Measurements from ENCODE around the gene MYRF.
A peak's percentile ranks its signal among the peaks of the same experiment; 100 is the strongest.

The MYRF gene

GRCh38 chr11:61728940-61729219 is 23.6 kb upstream of the MYRF start:
- no peaks in the 10 kb centered on the region for H3K36me3 Mint-ChIP-seq (ENCODE audit: low read depth)
- no peaks in the 10 kb centered on the region for H3K27me3 Mint-ChIP-seq
- DNase-seq = peak; percentile 8
- no peak overlapping the region for H3K27ac Mint-ChIP-seq
- H3K4me3 Mint-ChIP-seq = no peak overlapping the region
- ATAC-seq = no peak
- peaks cover 2% of the 10 kb centered on the region for H3K4me1 Mint-ChIP-seq
- H3K9me3 Mint-ChIP-seq = no peaks in the 10 kb centered on the region

- Mint-ChIP-seq H3K4me3 (no peak overlapping the region), H3K36me3 (ENCODE audit: low read depth) (no peaks in the 10 kb centered on the region), H3K4me1 (peaks cover 2% of the 10 kb centered on the region), H3K9me3 (no peaks in the 10 kb centered on the region), H3K27ac (no peak overlapping the region), H3K27me3 (no peaks in the 10 kb centered on the region)
- no peak for DNase-seq
- no peak for ATAC-seq
Observed at GRCh38 chr11:61730240-61730994, 22.0 kb upstream of the MYRF start.

- no peak overlapping the region for H3K27ac Mint-ChIP-seq
- H3K9me3 Mint-ChIP-seq = no peaks in the 10 kb centered on the region
- DNase-seq = no peak
- H3K4me1 Mint-ChIP-seq = peaks cover 2% of the 10 kb centered on the region
- no peak for ATAC-seq
- no peaks in the 10 kb centered on the region for H3K36me3 Mint-ChIP-seq (ENCODE audit: low read depth)
- H3K4me3 Mint-ChIP-seq = no peak overlapping the region
- no peaks in the 10 kb centered on the region for H3K27me3 Mint-ChIP-seq
Observed at GRCh38 chr11:61731211-61731951, 21.1 kb upstream of the MYRF start.

- H3K9me3 Mint-ChIP-seq = no peaks in the 10 kb centered on the region
- no peak for ATAC-seq
Observed at GRCh38 chr11:61731952-61732675, 20.3 kb upstream of the MYRF start.

GRCh38 chr11:61732705-61733104 is 19.7 kb upstream of the MYRF start:
- H3K27ac Mint-ChIP-seq = no peak overlapping the region
- H3K9me3 Mint-ChIP-seq = no peaks in the 10 kb centered on the region
- H3K4me3 Mint-ChIP-seq = no peak overlapping the region
- H3K4me1 Mint-ChIP-seq = peaks cover 2% of the 10 kb centered on the region
- DNase-seq (no peak), ATAC-seq (no peak)
- H3K27me3 Mint-ChIP-seq = no peaks in the 10 kb centered on the region
- no peaks in the 10 kb centered on the region for H3K36me3 Mint-ChIP-seq (ENCODE audit: low read depth)

More at GRCh38 chr11:61731952-61732675, 20.3 kb upstream of the MYRF start:
- no peak for DNase-seq
- H3K27me3 Mint-ChIP-seq = no peaks in the 10 kb centered on the region
- H3K4me3 Mint-ChIP-seq = no peak overlapping the region
- no peaks in the 10 kb centered on the region for H3K36me3 Mint-ChIP-seq (ENCODE audit: low read depth)
- peaks cover 2% of the 10 kb centered on the region for H3K4me1 Mint-ChIP-seq
- no peak overlapping the region for H3K27ac Mint-ChIP-seq

GRCh38 chr11:61733120-61733978 is 19.1 kb upstream of the MYRF start:
- no peaks in the 10 kb centered on the region for H3K9me3 Mint-ChIP-seq
- no peak overlapping the region for H3K27ac Mint-ChIP-seq
- peaks cover 2% of the 10 kb centered on the region for H3K4me1 Mint-ChIP-seq
- H3K4me3 Mint-ChIP-seq = no peak overlapping the region
- H3K27me3 Mint-ChIP-seq = no peaks in the 10 kb centered on the region
- ATAC-seq (peak; percentile 82), DNase-seq (peak; percentile 83)
- H3K36me3 Mint-ChIP-seq (ENCODE audit: low read depth) = no peaks in the 10 kb centered on the region

GRCh38 chr11:61734767-61735166 is 17.7 kb upstream of the MYRF start:
- no peaks in the 10 kb centered on the region for H3K36me3 Mint-ChIP-seq (ENCODE audit: low read depth)
- H3K4me3 Mint-ChIP-seq = no peak overlapping the region
- no peaks in the 10 kb centered on the region for H3K27me3 Mint-ChIP-seq
- H3K4me1 Mint-ChIP-seq = peaks cover 2% of the 10 kb centered on the region
- no peak for DNase-seq
- H3K27ac Mint-ChIP-seq = no peak overlapping the region
- H3K9me3 Mint-ChIP-seq = no peaks in the 10 kb centered on the region
- no peak for ATAC-seq

GRCh38 chr11:61735391-61735790 is 17.0 kb upstream of the MYRF start:
- Mint-ChIP-seq H3K9me3 (no peaks in the 10 kb centered on the region), H3K27ac (no peak overlapping the region), H3K4me1 (peaks cover 2% of the 10 kb centered on the region), H3K27me3 (no peaks in the 10 kb centered on the region), H3K4me3 (no peak overlapping the region), H3K36me3 (ENCODE audit: low read depth) (no peaks in the 10 kb centered on the region)
- no peak for ATAC-seq
- DNase-seq = no peak

GRCh38 chr11:61736310-61736709 is 16.1 kb upstream of the MYRF start:
- no peak overlapping the region for H3K27ac Mint-ChIP-seq
- H3K36me3 Mint-ChIP-seq (ENCODE audit: low read depth) = no peaks in the 10 kb centered on the region
- DNase-seq = no peak
- no peaks in the 10 kb centered on the region for H3K27me3 Mint-ChIP-seq
- peaks cover 2% of the 10 kb centered on the region for H3K4me1 Mint-ChIP-seq
- ATAC-seq = no peak
- no peak overlapping the region for H3K4me3 Mint-ChIP-seq
- H3K9me3 Mint-ChIP-seq = no peaks in the 10 kb centered on the region

- DNase-seq (no peak), ATAC-seq (no peak)
- no peaks in the 10 kb centered on the region for H3K36me3 Mint-ChIP-seq (ENCODE audit: low read depth)
- no peaks in the 10 kb centered on the region for H3K9me3 Mint-ChIP-seq
- H3K27me3 Mint-ChIP-seq = no peaks in the 10 kb centered on the region
- H3K27ac Mint-ChIP-seq = no peak overlapping the region
- no peak overlapping the region for H3K4me3 Mint-ChIP-seq
- H3K4me1 Mint-ChIP-seq = peaks cover 2% of the 10 kb centered on the region
Observed at GRCh38 chr11:61737131-61737530, 15.3 kb upstream of the MYRF start.

- Mint-ChIP-seq H3K36me3 (ENCODE audit: low read depth) (no peaks in the 10 kb centered on the region), H3K27me3 (no peaks in the 10 kb centered on the region), H3K9me3 (no peaks in the 10 kb centered on the region), H3K4me3 (no peak overlapping the region), H3K27ac (no peak overlapping the region), H3K4me1 (peaks cover 2% of the 10 kb centered on the region)
- no peak for DNase-seq
- ATAC-seq = no peak
Observed at GRCh38 chr11:61737636-61738386, 14.6 kb upstream of the MYRF start.

GRCh38 chr11:61738776-61739175 is 13.7 kb upstream of the MYRF start:
- ATAC-seq (no peak), DNase-seq (no peak)
- H3K36me3 Mint-ChIP-seq (ENCODE audit: low read depth) = no peaks in the 10 kb centered on the region
- H3K4me3 Mint-ChIP-seq = no peak overlapping the region
- no peaks in the 10 kb centered on the region for H3K27me3 Mint-ChIP-seq
- no peaks in the 10 kb centered on the region for H3K9me3 Mint-ChIP-seq
- no peak overlapping the region for H3K27ac Mint-ChIP-seq
- H3K4me1 Mint-ChIP-seq = no peaks in the 10 kb centered on the region

GRCh38 chr11:61739413-61739812 is 13.0 kb upstream of the MYRF start:
- DNase-seq (no peak), ATAC-seq (no peak)
- Mint-ChIP-seq H3K4me1 (no peaks in the 10 kb centered on the region), H3K9me3 (no peaks in the 10 kb centered on the region), H3K27ac (no peak overlapping the region), H3K36me3 (ENCODE audit: low read depth) (no peaks in the 10 kb centered on the region), H3K27me3 (no peaks in the 10 kb centered on the region), H3K4me3 (no peak overlapping the region)

GRCh38 chr11:61739966-61740365 is 12.5 kb upstream of the MYRF start:
- Mint-ChIP-seq H3K4me1 (no peaks in the 10 kb centered on the region), H3K9me3 (no peaks in the 10 kb centered on the region), H3K36me3 (ENCODE audit: low read depth) (no peaks in the 10 kb centered on the region), H3K4me3 (no peak overlapping the region), H3K27me3 (no peaks in the 10 kb centered on the region), H3K27ac (no peak overlapping the region)
- ATAC-seq (no peak), DNase-seq (no peak)

Data from activated naive CD8-positive, alpha-beta T cell treated with anti-CD3 and anti-CD28 coated beads, Interleukin-2, amount 50 U/mL, for 24 hours (primary cell).